Cardiac fibroblast (primary cell): Measurements from ENCODE around the gene GGTA1.

Source experiments
- DNase-seq, 2 donors: peaks; one replicate each; pipeline versions ENCODE4 v3.0.0 to v3.0.0-alpha.2; 2010; ENCODE audit warnings: low read depth in 2 of 2
- H3K4me3 ChIP-seq, 2 donors: replicated peaks in 1 of 2; 1 replicate in 1 of 2; 2 replicates in 1 of 2; pipeline ENCODE4 v1.5.1; 2011; ENCODE audit warnings: low read depth in 2 of 2, low read length in 2 of 2, mild to moderate bottlenecking in 2 of 2, moderate library complexity in 1 of 2
- CTCF ChIP-seq: IDR thresholded peaks from one replicate; pipeline ENCODE4 v1.5.1; 2011; ENCODE audit warnings: low read depth, mild to moderate bottlenecking, low read length, inconsistent platforms

GGTA1 gene

GRCh38 chr9:121478816-121479676 is 20.6 kb downstream of the GGTA1 start:
- no peak overlapping the region for H3K4me3 ChIP-seq
- peak; percentile 22 to 40 for DNase-seq
- no peak for TF ChIP-seq CTCF

GRCh38 chr9:121476156-121476555 is 23.5 kb downstream of the GGTA1 start:
- H3K4me3 ChIP-seq = no peak overlapping the region
- DNase-seq = no peak
- TF ChIP-seq CTCF = no peak

GRCh38 chr9:121474231-121474947 is 25.3 kb downstream of the GGTA1 start:
- TF ChIP-seq CTCF = no peak
- no peak for DNase-seq

DNA sequence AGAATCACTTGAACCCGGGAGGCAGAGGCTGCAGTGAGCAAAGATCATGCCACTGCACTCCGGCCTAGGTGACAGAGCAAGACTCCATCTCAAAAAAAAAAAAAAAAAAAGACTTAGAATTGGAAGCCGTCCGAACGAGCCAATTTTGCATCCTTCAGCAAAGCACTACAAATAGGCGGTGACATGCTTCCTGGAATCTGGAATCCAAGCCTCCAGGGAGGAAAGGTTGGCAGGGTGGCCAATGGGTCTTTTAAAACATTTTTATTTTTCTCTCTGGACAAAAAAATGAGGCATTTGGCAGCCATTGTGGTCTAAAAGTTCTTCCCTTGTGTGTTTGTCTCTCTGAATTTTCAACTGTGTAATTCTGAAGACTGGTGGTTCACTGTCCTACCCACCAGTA is 26.4 kb downstream of the GGTA1 start:
- TF ChIP-seq CTCF = no peak
- no peak overlapping the region for H3K4me3 ChIP-seq

More at GRCh38 chr9:121474231-121474947, 25.3 kb downstream of the GGTA1 start:
- H3K4me3 ChIP-seq = no peak overlapping the region

GRCh38 chr9:121472446-121472845 is 27.2 kb downstream of the GGTA1 start:
- no peak overlapping the region for H3K4me3 ChIP-seq
- no peak for DNase-seq
- TF ChIP-seq CTCF = no peak

More for the DNA sequence above, 26.4 kb downstream of the GGTA1 start:
- DNase-seq = no peak

- TF ChIP-seq CTCF = no peak
- no peak for DNase-seq
- no peak overlapping the region for H3K4me3 ChIP-seq
Measured at GRCh38 chr9:121466142-121466541, 33.5 kb downstream of the GGTA1 start.
